ENCODE measurements around the gene TSSK6.
A peak's percentile ranks its signal among the peaks of the same experiment; 100 is the strongest.

Gene TSSK6

DNA sequence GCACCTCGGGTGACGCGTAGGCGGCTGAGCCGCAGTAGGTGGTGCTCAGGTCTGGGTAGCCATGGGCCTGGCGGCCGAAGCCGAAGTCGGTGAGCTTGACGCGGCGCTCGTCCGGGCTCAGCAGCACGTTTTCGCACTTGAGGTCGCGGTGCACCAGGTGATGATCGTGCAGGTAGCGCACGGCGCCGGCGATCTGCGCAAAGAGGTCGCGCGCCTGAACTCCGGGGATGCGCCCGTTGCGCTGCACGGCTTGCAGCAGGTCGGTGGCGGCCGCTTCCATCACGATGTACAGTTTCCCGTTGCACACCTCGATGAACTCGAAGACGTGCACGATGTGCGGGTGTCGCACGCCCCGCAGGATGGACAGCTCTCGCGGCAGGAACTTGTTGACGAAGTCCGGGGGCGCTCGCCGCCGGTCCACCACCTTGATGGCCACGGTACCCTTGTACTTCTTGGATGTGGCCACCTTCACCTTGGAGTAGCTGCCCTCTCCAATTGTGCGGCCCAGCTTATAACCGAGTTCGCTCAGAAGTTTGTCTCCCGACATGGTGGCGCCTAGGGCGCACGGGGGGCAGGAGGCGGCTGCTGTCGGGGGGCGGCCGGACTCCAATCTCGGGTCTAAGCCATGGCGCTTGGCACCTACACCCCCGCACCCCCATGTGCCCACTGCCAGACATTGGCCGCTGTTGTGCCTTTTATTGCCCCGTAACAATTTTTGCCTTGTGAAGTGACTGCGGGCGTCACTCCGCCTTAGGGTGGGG, at the start of gene TSSK6:
Gene TSSK6, minus strand, starts transcription at position 668 of the 761 bp plus-strand sequence. Its CDS starts 121 bp downstream, at position 547.
- no peak for DNase-seq

GRCh38 chr19:19563348-19563848, 48.0 kb upstream of the TSSK6 start:
- DNase-seq, result no peak

DNA sequence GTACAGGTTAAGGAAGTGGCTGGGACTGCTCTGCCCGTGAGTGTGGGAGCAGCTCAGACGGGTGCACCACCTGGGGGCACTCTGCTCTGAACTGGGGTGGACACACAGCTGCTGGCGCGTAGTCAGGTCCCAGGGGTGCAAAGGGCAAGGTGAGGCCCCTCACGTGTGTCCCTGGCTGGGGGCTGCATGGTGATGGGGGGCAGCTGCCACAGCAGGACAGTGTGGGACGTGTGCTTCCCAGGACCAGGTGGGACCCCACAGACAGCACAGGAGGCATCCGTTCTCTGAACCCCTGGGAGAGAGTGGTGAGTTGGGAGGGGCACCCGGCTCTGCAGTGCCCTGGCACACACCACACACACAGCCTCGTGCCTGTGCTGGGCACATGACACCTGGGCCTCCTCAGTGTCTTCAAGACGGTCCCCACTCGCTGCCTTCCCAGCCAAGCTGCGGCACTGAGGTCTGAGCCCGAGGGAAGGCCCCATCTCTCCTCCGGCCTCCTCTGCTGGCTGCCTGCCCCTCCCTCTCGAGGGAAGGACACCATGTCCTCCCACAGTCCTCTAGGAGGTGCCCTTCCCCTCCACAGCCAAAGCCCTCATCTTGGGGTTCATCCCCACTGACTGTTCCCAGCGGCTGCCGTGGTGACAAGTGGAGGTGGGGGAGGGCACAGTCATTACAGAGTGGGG, 47.5 kb upstream of the TSSK6 start:
- no peak for DNase-seq

DNA sequence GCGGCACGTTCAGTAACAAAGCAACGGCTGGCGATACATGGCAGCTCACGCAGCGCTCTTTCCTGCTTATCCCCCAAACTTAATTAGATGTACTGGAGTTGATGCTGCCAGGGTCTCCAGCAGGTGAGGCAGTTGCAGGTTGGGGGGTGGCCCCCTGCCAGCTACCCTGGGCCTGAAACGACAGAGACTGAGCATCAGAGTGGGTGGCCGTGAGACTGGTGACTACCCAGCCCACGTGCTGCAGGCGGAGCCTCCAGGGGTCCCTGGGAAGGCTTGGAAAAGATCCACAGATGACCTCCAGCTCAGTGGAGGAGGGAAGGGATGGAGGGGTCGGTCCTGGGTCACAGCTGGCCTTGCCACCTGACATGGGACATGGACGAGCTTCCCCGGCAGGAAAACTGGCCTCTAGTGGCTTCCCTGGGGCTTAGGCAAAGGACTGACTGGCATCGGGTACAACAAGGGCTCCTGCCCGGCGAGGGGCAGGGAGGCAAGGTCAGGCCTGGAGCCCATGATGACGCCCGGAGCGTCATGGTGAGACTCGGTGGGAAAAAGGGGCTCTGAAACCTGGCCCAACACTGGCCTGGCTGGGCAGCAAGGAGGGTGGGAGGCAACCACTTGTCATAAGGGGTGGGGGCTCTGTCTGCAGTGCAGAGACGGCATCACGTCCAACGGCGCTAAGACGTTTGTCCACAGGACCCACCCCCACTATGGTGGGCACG, 46.8 kb upstream of the TSSK6 start:
- no peak for DNase-seq

DNA sequence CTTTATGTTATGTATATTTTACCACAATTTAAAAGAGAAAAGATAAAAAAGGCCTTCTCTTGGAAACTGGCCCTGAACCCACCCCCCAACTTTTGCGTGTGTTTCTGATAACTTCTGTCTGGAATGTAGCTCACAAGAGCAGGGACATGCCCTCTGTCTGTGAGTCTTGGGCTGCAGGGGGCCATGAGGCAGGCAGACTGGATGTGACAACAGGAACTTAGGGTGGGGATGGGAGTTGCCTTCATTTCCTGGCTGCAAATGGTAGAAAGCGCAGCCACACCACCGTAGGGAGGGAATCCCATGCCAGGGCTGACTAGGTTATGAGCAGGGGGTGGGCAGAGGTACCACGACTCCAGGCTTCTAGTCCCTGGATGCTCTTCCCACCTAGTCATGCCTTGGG, 44.6 kb upstream of the TSSK6 start:
- DNase-seq, result no peak

GRCh38 chr19:19558636-19559035, 43.3 kb upstream of the TSSK6 start:
- no peak for DNase-seq

- DNase-seq, result no peak
These were observed 42.7 kb upstream of the TSSK6 start for GRCh38 chr19:19558055-19558454.

- peak; percentile 83 for DNase-seq
These were observed 39.0 kb upstream of the TSSK6 start for GRCh38 chr19:19554074-19555023.

DNA sequence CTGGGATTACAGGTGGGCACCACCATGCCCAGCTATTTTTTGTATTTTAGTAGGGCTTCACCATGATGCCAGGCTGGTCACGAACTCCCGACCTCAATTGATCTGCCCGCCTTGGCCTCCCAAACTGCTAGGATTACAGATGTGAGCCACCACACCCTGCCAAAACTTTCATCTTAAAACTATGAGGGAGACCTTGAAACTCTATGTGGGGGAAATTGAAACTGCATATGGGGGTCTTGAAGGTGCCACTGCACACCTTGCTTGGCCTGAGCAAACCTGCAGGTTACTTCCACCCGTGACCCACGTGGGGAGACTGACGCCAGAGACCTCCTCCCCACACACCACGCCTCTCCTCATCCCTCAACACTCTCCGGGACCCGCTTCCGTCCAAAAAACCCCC, 38.3 kb upstream of the TSSK6 start:
- DNase-seq, result no peak

GRCh38 chr19:19552798-19553197, 37.5 kb upstream of the TSSK6 start:
- peak; percentile 57 for DNase-seq

DNA sequence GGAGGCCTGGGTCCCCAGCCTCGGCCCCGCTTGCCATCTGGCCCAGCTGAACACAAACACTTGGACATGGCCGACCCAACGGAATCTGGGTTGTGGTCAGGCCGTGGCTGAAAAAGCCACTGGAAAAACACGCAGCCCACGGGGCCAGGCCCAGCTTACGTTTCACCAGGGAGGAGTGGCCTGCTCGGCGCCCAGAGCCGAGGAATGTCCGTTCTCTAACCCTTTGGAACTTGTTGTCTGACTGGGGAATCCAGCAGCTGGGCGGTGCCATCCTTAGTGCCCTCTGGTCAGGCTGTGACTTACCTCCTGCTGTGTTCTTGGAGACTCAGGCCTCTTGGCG, 36.5 kb upstream of the TSSK6 start:
- DNase-seq, result no peak

- peak; percentile 63 for DNase-seq
These were observed 35.9 kb upstream of the TSSK6 start for GRCh38 chr19:19550972-19551852.

DNA sequence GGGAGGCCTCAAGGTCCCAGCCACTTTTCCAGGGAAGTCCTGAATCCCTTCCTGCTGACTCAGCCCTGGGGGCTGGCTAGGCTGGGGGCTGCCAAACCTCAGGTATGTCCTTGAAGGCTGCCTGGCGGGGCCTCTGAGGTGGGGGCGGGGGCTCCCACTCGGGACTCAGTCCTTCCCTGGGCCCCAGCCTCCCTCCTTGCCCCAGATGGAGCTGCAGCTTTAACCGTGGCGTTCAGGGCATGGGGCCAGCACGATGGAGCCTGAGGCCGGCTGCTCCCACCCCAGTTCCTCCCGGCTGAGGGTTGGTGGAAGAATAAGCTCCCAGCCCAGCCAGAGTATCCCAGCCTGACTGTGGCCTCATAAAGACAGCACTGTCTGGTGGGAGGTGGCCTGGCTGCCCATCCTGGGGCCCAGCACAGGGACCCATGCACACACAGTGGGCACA, 35.2 kb upstream of the TSSK6 start:
- peak; percentile 44 for DNase-seq

GRCh38 chr19:19549804-19550464, 34.6 kb upstream of the TSSK6 start:
- DNase-seq, result peak; percentile 24

GRCh38 chr19:19548915-19549759, 33.8 kb upstream of the TSSK6 start:
- no peak for DNase-seq

DNA sequence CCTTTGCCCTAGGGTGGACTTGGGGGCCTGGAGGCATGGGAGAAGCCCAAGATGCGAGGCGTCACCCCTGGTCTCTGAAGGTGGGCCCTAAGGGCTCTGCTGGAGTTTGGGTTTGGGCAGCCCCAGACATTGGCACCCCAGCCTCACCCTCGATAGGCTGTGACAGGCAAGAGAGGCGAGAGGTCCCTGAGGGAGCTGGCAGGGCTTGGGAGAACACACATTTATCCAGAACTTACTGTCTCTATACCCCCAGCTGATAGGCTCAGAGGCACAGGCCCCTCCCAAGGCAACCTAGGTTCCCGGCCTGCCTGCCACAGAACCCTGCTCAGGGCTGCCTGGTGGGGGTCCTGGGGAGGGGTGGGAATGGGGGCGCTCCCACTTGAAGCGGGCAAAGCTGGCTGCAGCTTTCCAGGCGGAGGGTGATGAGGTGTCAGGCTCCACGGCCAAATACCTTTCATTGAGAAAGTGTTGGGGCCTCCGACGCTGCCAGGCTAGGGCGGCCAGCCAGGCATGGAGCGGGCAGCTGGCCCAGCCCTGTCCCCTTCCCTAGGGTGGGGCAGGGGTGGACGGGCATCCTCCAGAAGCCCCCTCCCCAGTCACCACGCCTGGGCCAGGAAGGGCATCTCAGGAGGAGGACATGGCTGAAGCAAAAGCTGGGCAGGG, 32.5 kb upstream of the TSSK6 start:
- no peak for DNase-seq

GRCh38 chr19:19546751-19547162, 31.4 kb upstream of the TSSK6 start:
- no peak for DNase-seq

- no peak for DNase-seq
These were observed 30.4 kb upstream of the TSSK6 start for GRCh38 chr19:19545707-19546106.

DNA sequence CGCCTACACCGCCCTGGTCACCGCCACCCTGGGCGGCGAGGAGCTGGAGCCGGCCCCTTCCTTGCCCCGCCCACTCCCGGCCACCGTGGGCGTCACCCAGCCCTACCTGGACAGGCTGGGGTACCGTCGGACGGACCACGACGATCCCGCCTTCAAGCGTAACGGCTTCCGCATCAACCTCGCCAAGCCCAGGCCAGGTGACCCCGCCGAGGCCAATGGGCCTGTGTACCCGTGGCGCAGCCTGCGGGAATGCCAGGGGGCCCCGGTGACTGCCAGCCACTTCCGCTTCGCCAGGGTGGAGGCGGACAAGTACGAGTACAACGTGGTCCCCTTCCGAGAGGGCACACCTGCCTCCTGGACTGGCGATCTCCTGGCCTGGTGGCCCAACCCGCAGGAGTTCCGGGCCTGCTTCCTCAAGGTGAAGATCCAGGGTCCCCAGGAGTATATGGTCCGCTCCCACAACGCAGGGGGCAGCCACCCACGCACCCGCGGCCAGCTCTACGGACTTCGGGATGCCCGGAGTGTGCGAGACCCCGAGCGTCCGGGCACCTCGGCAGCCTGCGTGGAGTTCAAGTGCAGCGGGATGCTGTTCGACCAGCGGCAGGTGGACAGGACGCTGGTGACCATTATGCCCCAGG, 29.7 kb upstream of the TSSK6 start:
- DNase-seq, result no peak
